GM19043 (cell line): ENCODE data around the gene SMURF2.
"Not testable (repeated sequence)": the region's sequence is repeated elsewhere in the genome, so short reads cannot be mapped to it uniquely, and the experiment has no call there.

Source experiments
- ATAC-seq: cut with Tn5 transposase; IDR thresholded peaks from one replicate; pipeline ENCODE4 v1.9.1; 2021; ENCODE audit warnings: low read depth; ENCODE audit not compliant: unreplicated experiment

The SMURF2 gene

GRCh38 chr17:64603987-64604386 is 58.1 kb downstream of the SMURF2 start:
- ATAC-seq: no peak

GRCh38 chr17:64599827-64600226 is 62.3 kb downstream of the SMURF2 start:
- ATAC-seq: no peak

- ATAC-seq: no peak
These were observed 62.9 kb downstream of the SMURF2 start for GRCh38 chr17:64599187-64599676.

GRCh38 chr17:64598672-64599071 is 63.4 kb downstream of the SMURF2 start:
- ATAC-seq: no peak

GRCh38 chr17:64596988-64597387 is 65.1 kb downstream of the SMURF2 start:
- no peak for ATAC-seq

GRCh38 chr17:64596439-64596838 is 65.7 kb downstream of the SMURF2 start:
- ATAC-seq: no peak

GRCh38 chr17:64591944-64592343 is 70.2 kb downstream of the SMURF2 start:
- no peak for ATAC-seq

- no peak for ATAC-seq
These were observed 77.0 kb downstream of the SMURF2 start for GRCh38 chr17:64585146-64585545.

- no peak for ATAC-seq
These were observed 79.1 kb downstream of the SMURF2 start for GRCh38 chr17:64583038-64583437.

GRCh38 chr17:64580384-64581315 is 81.5 kb downstream of the SMURF2 start:
- ATAC-seq: no peak

GRCh38 chr17:64579917-64580316 is 82.2 kb downstream of the SMURF2 start:
- ATAC-seq: no peak

GRCh38 chr17:64577025-64577424 is 85.1 kb downstream of the SMURF2 start:
- not testable (repeated sequence) for ATAC-seq

- ATAC-seq: no peak
These were observed 86.7 kb downstream of the SMURF2 start for GRCh38 chr17:64575431-64575830.

- ATAC-seq: no peak
These were observed 87.5 kb downstream of the SMURF2 start for GRCh38 chr17:64574646-64575045.

- no peak for ATAC-seq
These were observed 88.9 kb downstream of the SMURF2 start for GRCh38 chr17:64573214-64573613.

- no peak for ATAC-seq
These were observed 89.4 kb downstream of the SMURF2 start for GRCh38 chr17:64572682-64573154.

GRCh38 chr17:64571746-64572145 is 90.4 kb downstream of the SMURF2 start:
- ATAC-seq: no peak

GRCh38 chr17:64565563-64565962 is 96.5 kb downstream of the SMURF2 start:
- no peak for ATAC-seq

- no peak for ATAC-seq
These were observed 98.0 kb downstream of the SMURF2 start for GRCh38 chr17:64564098-64564497.

GRCh38 chr17:64555281-64555680 is 106.8 kb downstream of the SMURF2 start:
- ATAC-seq: no peak

GRCh38 chr17:64554028-64554637 is 108.0 kb downstream of the SMURF2 start:
- no peak for ATAC-seq

- ATAC-seq: no peak
These were observed 110.6 kb downstream of the SMURF2 start for GRCh38 chr17:64551461-64551860.
